ENCODE data around the gene FRMD4A.

DNA sequence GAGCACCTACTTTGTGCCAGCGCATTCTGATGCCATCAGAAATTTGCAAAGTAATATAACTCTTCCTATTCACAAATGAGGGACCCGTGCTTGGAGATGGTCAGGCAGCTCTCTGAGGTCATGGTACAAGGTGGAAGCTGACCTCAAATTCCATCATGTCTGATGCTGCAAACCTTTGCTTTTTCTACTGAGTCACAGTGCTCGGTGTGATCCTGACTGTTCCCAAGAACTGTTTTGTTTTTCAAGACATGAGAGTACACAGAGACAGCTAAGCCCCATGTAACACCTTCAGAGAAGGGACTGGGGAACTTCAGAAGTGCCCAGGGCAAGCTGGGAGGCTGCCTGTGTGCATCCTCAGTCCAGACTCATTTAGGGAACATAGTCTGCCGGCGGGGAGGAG is 111.3 kb downstream of the FRMD4A start:
- TF ChIP-seq EZH2 (IDR thresholded peaks at IDR 0.05; ENCODE audit: insufficient read depth, poor library complexity, severe bottlenecking) (no peak), EZH2phosphoT487 (IDR thresholded peaks at IDR 0.05; ENCODE audit: insufficient read depth, low read depth) (no peak)
